Tibial nerve (tissue), 4 donors: ENCODE data around the gene SLC23A2.
"Not testable (repeated sequence)": the region's sequence is repeated elsewhere in the genome, so short reads cannot be mapped to it uniquely, and the experiment has no call there.

Experiments used
- EP300 ChIP-seq, 2 donors: sonication (generic); formaldehyde crosslinking; IDR thresholded peaks; one replicate each; pipeline ENCODE4 v1.6.1; 2017; ENCODE audit warnings: antibody characterized with exemption in 2 of 2, mild to moderate bottlenecking in 1 of 2
- POLR2A ChIP-seq, 2 donors: fragments of 450-650 bp; IDR thresholded peaks; one replicate each; pipeline ENCODE4 v1.6.1; 2017; ENCODE audit warnings: antibody characterized with exemption in 2 of 2, mild to moderate bottlenecking in 2 of 2, moderate library complexity in 2 of 2
- TF ChIP-seq, protein P1 (sequence below), 5 experiments: fragments of 200-600 bp in 3 of 5; fragments of 450-650 bp in 2 of 5; sonication (generic) in 3 of 5; IDR thresholded peaks; one replicate each; pipeline ENCODE4 v1.5.1; 2016 to 2019; ENCODE audit warnings: antibody characterized with exemption in 5 of 5, mild to moderate bottlenecking in 3 of 5, moderate library complexity in 2 of 5

DNA sequence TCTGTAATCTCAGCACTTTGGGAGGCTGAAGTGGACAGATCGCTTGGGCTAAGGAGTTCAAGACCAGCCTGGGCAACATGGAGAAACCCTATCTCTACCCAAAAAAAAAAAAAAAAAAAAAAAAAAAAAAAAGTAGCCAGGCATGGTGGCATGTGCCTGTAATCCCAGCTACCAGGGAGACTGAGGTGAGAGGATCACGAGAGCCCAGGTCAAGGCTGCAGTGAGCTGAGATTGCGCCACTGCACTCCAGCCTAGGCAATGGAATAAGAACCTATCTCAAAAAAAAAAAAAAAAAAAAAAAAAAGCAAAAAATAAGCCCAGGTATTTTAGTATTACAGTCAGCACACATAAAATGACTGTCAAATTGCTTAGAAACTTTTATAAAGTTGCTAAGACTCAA, 152.5 kb downstream of the SLC23A2 start:
- TF ChIP-seq, protein P1, sequence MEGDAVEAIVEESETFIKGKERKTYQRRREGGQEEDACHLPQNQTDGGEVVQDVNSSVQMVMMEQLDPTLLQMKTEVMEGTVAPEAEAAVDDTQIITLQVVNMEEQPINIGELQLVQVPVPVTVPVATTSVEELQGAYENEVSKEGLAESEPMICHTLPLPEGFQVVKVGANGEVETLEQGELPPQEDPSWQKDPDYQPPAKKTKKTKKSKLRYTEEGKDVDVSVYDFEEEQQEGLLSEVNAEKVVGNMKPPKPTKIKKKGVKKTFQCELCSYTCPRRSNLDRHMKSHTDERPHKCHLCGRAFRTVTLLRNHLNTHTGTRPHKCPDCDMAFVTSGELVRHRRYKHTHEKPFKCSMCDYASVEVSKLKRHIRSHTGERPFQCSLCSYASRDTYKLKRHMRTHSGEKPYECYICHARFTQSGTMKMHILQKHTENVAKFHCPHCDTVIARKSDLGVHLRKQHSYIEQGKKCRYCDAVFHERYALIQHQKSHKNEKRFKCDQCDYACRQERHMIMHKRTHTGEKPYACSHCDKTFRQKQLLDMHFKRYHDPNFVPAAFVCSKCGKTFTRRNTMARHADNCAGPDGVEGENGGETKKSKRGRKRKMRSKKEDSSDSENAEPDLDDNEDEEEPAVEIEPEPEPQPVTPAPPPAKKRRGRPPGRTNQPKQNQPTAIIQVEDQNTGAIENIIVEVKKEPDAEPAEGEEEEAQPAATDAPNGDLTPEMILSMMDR (IDR thresholded peaks at IDR 0.05), result not testable (repeated sequence)
- not testable (repeated sequence) for TF ChIP-seq EP300, POLR2A (IDR thresholded peaks at IDR 0.05)
